GM03348 (cell line): ENCODE results near the gene MTHFD2L.
"Not testable (repeated sequence)": the region's sequence is repeated elsewhere in the genome, so short reads cannot be mapped to it uniquely, and the experiment has no call there.

Source experiments
- DNase-seq: peaks from one replicate; pipeline ENCODE4 v3.0.0; 2012; ENCODE audit warnings: low spot score

The MTHFD2L gene

DNA sequence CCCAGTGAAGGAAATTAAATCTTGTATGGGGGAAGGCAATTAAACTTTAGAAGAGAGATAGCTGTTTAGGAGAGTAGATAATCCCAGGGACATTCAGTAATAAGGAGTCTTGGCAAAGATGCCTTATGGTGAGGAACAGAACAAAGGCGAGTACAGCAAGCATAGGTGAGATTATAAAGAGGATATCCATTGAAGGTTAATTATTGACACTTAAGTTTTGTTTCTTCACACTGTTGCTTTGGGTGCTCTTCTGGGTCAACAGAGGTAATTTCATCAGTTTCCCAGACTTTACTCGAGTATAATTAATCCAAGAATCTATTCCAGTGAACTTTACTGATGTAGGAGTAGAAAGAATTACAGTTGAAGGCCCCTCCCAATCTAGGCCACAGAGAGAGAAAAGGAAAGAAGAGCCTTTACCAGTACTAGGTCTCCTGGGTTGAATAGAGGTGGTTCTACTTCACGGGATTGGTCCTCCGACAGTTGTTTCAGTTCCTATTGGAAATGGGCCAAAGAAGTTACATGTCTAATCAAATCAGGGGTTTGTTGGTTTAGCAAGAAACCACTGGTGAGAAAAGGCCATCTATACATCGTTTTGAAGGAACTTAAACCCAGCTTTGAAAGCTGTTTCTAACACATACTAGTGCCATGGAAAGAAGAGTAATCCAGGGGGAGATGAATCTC, 177.6 kb downstream of the MTHFD2L start:
- no peak for DNase-seq

GRCh38 chr4:74338792-74339333, 180.9 kb downstream of the MTHFD2L start:
- no peak for DNase-seq

- DNase-seq: no peak
These were observed 181.6 kb downstream of the MTHFD2L start for GRCh38 chr4:74339501-74339900.

GRCh38 chr4:74340421-74340820, 182.5 kb downstream of the MTHFD2L start:
- DNase-seq: not testable (repeated sequence)

DNA sequence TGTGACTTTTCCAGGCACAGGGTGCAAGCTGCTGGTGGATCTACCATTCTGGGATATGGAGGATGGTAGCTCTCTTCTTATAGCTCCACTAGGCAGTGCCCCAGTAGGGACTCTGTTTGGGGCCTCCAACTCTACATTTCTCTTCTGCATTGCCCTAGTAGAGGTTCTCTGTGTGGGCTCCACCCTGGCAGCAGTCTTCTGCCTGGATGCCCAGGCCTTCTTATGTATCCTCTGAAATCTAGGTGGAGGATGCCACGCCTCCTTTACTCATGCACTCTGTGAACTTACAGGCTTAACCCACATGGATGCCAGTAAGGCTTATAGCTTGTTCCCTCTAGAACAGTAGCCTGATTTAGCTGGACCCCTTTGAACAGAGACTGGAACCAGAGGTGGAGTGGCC, 186.1 kb downstream of the MTHFD2L start:
- DNase-seq: no peak
